ENCODE measurements around the gene ARAF.

The ARAF gene

GRCh38 chrX:47619486-47620302, 58.7 kb downstream of the ARAF start, which contains the start of gene SYN1:
Gene SYN1 (minus strand): TSS chrX:47619857. CDS start chrX:47619728, 129 bp downstream.
- DNase-seq (ENCODE audit: low read depth) = peak; percentile 81
- H3K4me3 ChIP-seq (ENCODE audit: low read depth, low read length) = peak within 1 kb of the TSS; percentile 22; the same call in 1 of the 2 replicates

GRCh38 chrX:47620303-47620685, 59.3 kb downstream of the ARAF start:
- no peak overlapping the region for H3K4me3 ChIP-seq (ENCODE audit: low read depth, low read length)
- TF ChIP-seq CTCF (IDR thresholded peaks at IDR 0.05; ENCODE audit: insufficient read depth, low read depth, low read length, missing control alignments) = no peak

More at GRCh38 chrX:47619486-47620302, 58.7 kb downstream of the ARAF start, which contains the start of gene SYN1:
- TF ChIP-seq CTCF (IDR thresholded peaks at IDR 0.05; ENCODE audit: insufficient read depth, low read depth, low read length, missing control alignments) = peak; percentile 17

More at GRCh38 chrX:47620303-47620685, 59.3 kb downstream of the ARAF start:
- no peak for DNase-seq (ENCODE audit: low read depth)
